Choroid plexus epithelial cell (primary cell): ENCODE measurements around the gene STOML2.

Experiments used
- DNase-seq: peaks from one replicate; pipeline ENCODE4 v3.0.0-alpha.2; 2010; ENCODE audit warnings: low read depth
- H3K4me3 ChIP-seq: 2 replicates; pipeline ENCODE4 v1.5.1; 2011; ENCODE audit warnings: low read depth, mild to moderate bottlenecking, control low read depth, low read length, moderate library complexity
- TF ChIP-seq, protein P1 (sequence below): conservative IDR thresholded peaks from 2 replicates; pipeline ENCODE4 v1.5.1; 2011; ENCODE audit warnings: low read depth, mild to moderate bottlenecking, control low read depth, inconsistent platforms, low read length, moderate library complexity

Gene STOML2

DNA sequence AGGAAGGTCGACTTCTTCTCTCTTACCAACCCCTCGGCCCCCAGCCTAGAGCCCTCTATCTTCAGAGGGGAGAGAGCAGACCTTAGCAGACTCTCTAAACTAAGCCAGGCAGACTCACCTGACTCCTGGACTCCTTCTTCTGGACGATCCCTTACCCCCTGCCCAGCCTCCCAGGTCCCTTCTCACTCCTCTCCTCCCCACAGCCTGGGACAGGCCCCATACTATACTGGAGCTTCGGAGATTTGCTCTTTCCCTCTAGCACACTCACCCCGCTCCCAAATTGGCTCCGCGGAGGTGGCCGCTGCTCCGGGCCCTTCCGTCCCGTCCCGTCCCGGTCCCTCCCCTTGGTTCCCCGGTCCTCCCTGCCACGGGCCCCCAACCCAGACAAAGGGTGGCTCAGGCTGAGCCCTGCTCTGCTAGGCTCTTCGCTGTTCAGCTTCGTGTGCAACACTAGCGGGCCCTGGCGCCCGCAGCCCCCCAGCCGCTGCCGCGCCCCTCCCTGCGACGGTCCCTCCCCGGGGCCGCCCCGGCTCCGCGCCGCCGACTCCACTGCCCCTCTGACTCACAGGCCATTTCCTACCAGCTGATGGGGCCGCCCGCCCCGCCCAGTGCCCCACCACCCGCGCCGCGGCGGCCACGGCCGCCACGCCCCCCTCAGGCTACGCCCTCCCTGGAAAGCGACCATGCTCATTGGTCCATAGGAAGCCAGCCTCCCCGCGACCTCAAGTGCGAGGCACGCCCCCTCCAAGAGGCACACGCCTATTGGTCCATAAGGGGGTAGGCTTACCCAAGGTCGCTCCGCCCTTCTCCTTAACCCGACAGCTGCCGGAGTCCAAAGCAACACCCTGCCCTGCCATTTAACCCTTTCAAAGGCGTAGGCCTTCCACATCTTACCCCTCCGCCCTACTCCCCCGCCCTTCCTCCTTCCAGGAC, 8.3 kb upstream of the STOML2 start:
- TF ChIP-seq, protein P1, sequence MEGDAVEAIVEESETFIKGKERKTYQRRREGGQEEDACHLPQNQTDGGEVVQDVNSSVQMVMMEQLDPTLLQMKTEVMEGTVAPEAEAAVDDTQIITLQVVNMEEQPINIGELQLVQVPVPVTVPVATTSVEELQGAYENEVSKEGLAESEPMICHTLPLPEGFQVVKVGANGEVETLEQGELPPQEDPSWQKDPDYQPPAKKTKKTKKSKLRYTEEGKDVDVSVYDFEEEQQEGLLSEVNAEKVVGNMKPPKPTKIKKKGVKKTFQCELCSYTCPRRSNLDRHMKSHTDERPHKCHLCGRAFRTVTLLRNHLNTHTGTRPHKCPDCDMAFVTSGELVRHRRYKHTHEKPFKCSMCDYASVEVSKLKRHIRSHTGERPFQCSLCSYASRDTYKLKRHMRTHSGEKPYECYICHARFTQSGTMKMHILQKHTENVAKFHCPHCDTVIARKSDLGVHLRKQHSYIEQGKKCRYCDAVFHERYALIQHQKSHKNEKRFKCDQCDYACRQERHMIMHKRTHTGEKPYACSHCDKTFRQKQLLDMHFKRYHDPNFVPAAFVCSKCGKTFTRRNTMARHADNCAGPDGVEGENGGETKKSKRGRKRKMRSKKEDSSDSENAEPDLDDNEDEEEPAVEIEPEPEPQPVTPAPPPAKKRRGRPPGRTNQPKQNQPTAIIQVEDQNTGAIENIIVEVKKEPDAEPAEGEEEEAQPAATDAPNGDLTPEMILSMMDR, result no peak
- DNase-seq, result peak; percentile 99
- peak overlapping the region; percentile 88 for H3K4me3 ChIP-seq

DNA sequence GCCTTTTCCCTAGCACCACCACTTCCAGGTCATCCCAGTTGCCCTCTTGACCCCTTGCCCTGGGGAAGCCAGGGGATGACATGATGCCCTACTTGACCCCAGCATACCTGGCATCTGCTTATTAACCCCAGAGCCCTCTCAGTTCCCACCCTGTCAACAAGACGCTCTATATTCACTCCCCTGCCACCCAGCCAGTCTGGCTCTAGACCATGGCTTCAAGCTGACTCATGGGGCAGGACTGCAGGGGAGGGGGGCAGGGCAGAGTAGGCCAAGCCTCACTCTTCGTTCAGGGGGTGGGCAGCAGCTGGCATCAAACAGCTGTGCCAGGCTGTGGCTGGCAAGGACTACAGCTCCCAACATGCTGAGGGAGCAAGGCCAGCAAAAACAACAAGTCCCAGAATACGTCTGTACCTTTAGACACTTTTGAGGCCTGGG, 7.4 kb upstream of the STOML2 start:
- H3K4me3 ChIP-seq, result peak overlapping the region; percentile 88
- TF ChIP-seq, protein P1, result no peak
- peak; percentile 56 for DNase-seq

DNA sequence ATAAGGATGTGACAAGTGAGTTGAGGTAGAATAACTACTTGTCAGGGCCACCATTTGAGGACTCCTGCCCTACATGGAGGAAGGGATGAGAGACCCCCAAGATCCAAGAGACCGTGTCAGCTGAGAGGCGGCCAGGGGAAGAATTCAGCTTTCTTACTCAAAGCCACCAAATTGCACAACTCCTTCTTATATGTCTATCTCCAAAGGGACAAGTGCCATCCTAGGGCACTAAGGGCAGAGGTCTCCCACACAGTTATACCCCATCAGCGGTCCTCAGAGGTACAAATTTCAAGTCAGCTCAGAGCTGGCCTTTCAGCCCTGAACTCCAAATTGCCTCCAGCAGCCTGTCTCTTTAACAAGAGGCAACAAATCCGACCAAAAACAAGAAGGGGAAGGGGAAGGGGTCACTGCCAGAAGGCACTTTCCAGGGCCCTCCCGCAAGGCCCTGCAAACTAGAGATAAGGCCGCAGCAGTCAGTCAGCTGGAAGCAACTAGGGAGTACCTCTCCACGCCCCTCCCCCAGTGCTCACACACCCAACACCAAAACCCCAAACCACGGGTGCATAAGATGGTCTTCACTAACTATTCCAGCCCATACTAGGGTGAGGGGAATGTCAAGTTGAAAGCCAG, 6.1 kb upstream of the STOML2 start:
- no peak for DNase-seq
- TF ChIP-seq, protein P1, result no peak
- H3K4me3 ChIP-seq, result no peak overlapping the region

DNA sequence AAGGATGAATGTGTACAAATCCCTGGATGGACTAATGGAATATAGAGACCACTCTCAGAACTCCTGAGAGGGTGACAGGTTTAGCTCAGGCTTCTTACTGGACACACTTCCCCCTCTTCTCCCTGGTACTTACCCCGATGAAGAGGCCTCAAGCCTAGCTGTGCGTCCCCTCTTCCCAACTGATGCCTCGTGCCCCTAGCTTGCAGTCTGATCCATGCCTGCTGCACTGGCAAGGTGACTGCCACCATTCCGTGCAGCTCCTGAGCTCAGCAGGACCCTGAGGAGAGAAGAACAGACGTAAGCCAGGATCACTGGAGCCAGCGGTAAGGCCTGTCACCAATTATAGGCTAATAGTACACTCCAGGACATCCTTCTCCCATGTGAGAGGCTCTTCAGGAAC, 5.5 kb upstream of the STOML2 start:
- no peak for DNase-seq
- TF ChIP-seq, protein P1, result no peak
- no peak overlapping the region for H3K4me3 ChIP-seq

DNA sequence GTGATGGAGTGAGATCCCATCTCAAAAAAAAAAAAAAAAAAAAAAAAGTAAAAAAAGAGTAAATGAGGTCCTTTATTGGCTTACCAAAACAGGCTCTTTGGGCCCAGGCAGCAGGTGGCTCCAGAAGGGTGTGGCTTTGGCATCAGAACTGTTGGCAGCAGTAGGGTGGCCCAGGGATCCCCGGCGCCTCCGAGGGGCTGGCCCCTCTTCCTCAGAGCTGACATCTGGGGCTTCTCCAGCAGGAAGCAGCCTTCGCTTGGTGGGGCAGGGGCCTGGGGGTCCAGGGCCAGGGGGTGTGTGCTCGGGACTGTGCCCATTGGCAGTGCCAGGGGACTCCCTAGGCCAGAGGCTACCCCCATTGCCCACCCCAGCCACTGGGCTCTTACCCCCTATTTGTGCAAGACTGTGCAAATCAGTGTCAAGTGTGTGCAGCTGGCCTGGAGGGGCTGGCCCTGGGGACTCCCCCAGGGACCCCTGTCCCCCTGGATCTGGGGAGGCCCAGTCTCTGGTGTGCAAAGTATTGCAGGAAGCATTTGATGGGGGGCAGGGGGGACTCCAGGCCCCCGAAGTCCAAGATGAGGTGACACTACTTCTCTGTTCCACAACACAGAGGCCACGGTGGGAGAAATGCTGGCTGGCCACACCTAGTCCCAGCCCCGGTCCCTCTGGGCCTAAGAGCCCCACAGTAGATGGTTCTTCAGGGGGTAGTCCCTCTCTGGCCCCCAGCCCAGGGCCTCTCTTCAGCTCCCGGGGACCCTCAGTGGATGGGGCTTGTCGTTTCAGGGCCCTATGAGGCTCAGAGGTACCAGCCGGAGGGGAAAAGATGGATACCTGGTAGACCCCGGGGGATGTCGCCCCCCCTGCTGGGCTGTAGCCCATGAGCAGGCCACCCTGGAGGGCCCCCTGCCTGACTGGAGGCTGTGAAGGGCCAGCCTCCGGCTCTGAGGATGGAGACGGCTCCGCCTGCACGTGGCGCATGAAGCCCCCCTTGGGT, 4.7 kb upstream of the STOML2 start:
- TF ChIP-seq, protein P1, result no peak
- H3K4me3 ChIP-seq, result no peak overlapping the region
- no peak for DNase-seq

DNA sequence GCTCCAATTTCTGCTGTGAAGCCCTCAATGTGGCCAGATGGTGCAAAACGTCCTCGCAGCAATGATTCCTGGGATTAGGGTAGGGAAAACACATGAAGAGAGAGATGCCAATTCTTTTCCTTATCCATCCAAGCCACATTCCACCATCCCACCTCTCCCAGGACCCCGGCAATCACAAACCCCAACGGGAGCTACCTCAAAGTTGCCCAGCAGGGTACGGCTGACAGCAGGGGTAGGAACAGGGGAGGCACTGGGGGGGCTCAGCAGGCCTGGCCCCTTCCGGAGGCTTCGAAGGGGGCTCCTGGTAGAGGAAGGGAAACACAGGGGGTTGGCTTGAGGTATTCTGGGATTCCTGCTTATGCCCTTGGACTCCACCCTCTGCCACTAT, 3.4 kb upstream of the STOML2 start:
- no peak for DNase-seq
- TF ChIP-seq, protein P1, result no peak
- H3K4me3 ChIP-seq, result no peak overlapping the region
